BE2C (cell line): ENCODE results near the gene HSD17B2.
A peak's percentile ranks its signal among the peaks of the same experiment; 100 is the strongest.
"Not testable (repeated sequence)": the region's sequence is repeated elsewhere in the genome, so short reads cannot be mapped to it uniquely, and the experiment has no call there.

Experiments
- DNase-seq: peaks from one replicate; pipeline ENCODE4 v3.0.0-alpha.2; 2020
- H3K27me3 ChIP-seq: fragments of 250-450 bp; sonication (Bioruptor Pico); 2 replicates; pipeline ENCODE4 v1.5.1; 2020; ENCODE audit warnings: mild to moderate bottlenecking
- H3K36me3 ChIP-seq: fragments of 250-450 bp; sonication (Bioruptor Pico); 2 replicates; pipeline ENCODE4 v1.5.1; 2020; ENCODE audit warnings: mild to moderate bottlenecking
- H3K4me1 ChIP-seq: fragments of 250-450 bp; sonication (Bioruptor Pico); 2 replicates; pipeline ENCODE4 v1.5.1; 2020
- H3K4me3 ChIP-seq: 2 replicates; pipeline ENCODE4 v1.5.1; 2011; ENCODE audit warnings: low read depth, low read length
- H3K9me3 ChIP-seq: fragments of 250-450 bp; sonication (Bioruptor Pico); 2 replicates; pipeline ENCODE4 v1.5.1; 2020
- CTCF ChIP-seq: IDR thresholded peaks from 2 replicates; pipeline ENCODE4 v1.5.1; 2012; ENCODE audit warnings: mild to moderate bottlenecking, low read depth, low read length

Gene HSD17B2

DNA sequence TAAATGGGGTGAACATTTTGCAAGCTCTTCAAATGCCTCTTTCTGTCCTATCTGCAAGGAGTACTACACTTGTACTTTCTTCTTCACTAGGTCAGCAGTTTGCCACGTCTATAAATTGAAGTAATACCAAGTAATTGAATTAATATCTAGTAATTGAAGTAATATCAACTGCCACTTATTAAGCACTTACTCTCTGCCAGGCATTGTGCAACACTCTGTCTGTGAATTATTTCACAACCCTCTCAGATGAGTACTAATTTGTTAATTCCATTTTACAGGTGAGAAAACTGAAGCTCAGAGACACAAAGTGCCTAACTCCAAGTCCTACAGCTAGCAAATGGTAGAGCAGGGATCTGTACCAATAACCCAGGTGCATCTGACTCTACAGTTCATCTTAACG, 27.9 kb upstream of the HSD17B2 start:
- no peak for DNase-seq
- H3K9me3 ChIP-seq = no peaks in the 10 kb centered on the region; the same call in 1 of the 2 replicates

DNA sequence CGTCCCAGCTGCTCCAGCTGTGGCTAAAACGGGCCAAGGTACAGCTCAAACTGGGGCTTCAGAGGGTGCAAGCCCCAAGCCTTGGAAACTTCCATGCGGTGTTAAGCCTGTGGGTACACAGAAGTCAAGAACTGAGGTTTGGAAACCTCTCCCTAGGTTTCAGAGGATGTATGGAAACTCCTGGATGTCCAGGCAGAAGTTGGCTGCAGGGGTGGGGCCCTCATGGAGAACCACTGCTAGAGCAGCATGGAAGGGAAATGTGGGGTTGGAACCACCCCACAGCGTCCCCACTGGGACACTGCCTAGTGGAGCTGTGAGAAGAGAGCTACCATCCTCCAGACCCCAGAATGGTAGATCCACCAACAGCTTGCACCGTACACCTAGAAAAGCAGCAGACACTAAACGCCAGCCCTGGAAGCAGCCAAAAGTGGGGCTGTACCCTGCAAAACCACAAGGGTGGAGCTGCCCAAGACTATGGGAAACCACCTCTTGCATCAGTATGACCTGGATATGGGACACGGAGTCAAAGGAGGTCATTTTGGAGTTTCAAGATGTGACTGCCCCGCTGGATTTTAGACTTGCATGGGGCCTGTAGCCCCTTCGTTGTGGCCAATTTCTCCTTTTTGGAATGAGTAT, 26.0 kb upstream of the HSD17B2 start:
- no peak for TF ChIP-seq CTCF
- Histone ChIP-seq H3K4me3 (no peak overlapping the region), H3K9me3 (no peaks in the 10 kb centered on the region; the same call in 1 of the 2 replicates), H3K36me3 (no peaks in the 10 kb centered on the region), H3K4me1 (no peaks in the 10 kb centered on the region), H3K27me3 (no peaks in the 10 kb centered on the region)
- no peak for DNase-seq

More for the DNA sequence above, 27.9 kb upstream of the HSD17B2 start:
- Histone ChIP-seq H3K4me1 (no peaks in the 10 kb centered on the region), H3K4me3 (no peak overlapping the region), H3K27me3 (no peaks in the 10 kb centered on the region), H3K36me3 (no peaks in the 10 kb centered on the region)
- no peak for TF ChIP-seq CTCF

GRCh38 chr16:82009789-82010188, 25.3 kb upstream of the HSD17B2 start:
- not testable (repeated sequence) for H3K4me1 ChIP-seq, H3K9me3 ChIP-seq, DNase-seq, H3K27me3 ChIP-seq, H3K4me3 ChIP-seq, H3K36me3 ChIP-seq

GRCh38 chr16:82010649-82011048, 24.4 kb upstream of the HSD17B2 start:
- Histone ChIP-seq H3K27me3 (no peaks in the 10 kb centered on the region), H3K4me3 (no peak overlapping the region), H3K4me1 (no peaks in the 10 kb centered on the region), H3K36me3 (no peaks in the 10 kb centered on the region), H3K9me3 (no peaks in the 10 kb centered on the region; the same call in 1 of the 2 replicates)
- DNase-seq = no peak
- no peak for TF ChIP-seq CTCF

DNA sequence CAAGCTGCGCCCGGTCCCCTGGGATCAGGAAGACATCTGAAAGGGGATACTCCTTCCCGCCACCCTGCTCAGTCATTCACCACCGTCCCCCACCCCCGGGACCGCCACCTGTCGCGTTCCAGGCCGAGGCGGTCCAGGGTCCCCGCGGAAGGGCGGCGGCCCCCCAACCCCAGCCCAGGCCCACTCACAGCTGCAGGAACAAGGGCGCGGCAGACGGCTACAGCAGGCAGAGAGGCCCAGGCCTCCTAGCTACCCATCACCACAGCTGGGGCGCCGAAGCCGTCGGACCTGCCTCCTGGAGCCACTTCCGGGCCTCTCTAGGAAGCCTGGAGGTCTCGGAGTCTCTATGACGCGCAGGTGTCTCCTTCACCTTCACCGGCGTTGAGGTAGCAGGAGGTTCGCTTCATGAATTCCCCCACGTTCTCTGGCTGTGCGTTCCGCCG, 23.8 kb upstream of the HSD17B2 start, which contains the start of gene SDR42E1:
SDR42E1 (minus strand) TSS at position 272 of the 443 bp plus-strand sequence. CDS start 10,612 bp downstream, outside the sequence.
- H3K27me3 ChIP-seq = no peaks in the 10 kb centered on the region
- no peaks in the 10 kb centered on the region; the same call in 1 of the 2 replicates for H3K9me3 ChIP-seq
- H3K4me1 ChIP-seq = no peaks in the 10 kb centered on the region
- no peak for DNase-seq
- H3K36me3 ChIP-seq = no peaks in the 10 kb centered on the region
- no peak within 1 kb of the TSS for H3K4me3 ChIP-seq
- no peak for TF ChIP-seq CTCF

DNA sequence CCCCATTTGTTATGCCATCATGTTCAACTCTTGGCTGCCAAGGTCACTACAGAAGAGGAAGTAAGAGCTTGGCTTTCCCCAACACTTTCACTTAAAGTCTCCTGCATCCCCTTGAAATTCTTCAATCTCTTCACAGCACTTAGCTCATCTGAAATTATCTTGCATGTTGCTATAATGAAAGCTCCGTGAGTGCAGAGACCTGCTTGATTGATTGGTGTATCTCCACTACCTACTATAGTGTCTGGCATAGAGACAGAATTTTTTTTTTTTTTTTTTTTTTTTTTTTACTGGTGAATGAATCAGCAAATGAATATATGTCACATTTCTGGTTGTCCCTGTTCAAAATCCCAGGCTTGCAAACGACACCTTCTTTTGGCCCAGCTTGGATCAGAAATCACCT, 21.9 kb upstream of the HSD17B2 start:
- no peak for DNase-seq
- H3K4me3 ChIP-seq = no peak overlapping the region
- H3K9me3 ChIP-seq = no peaks in the 10 kb centered on the region; the same call in 1 of the 2 replicates
- no peak for TF ChIP-seq CTCF
- no peaks in the 10 kb centered on the region for H3K36me3 ChIP-seq
- H3K4me1 ChIP-seq = no peaks in the 10 kb centered on the region
- no peaks in the 10 kb centered on the region for H3K27me3 ChIP-seq

- H3K4me1 ChIP-seq = no peaks in the 10 kb centered on the region
- no peak for DNase-seq
- H3K9me3 ChIP-seq = no peaks in the 10 kb centered on the region
- no peak overlapping the region for H3K4me3 ChIP-seq
- H3K27me3 ChIP-seq = no peaks in the 10 kb centered on the region
- H3K36me3 ChIP-seq = no peaks in the 10 kb centered on the region
- TF ChIP-seq CTCF = peak; percentile 27
These were observed 18.8 kb upstream of the HSD17B2 start for GRCh38 chr16:82016263-82016662.
